HEK293 (cell line): ENCODE measurements around the gene ZFTA.

Source experiments
- CTCF ChIA-PET: fragments of 350-600 bp; formaldehyde crosslinking; extraction: SDS; loops from one replicate; lab custom pipeline; 2021; ENCODE audit warnings: antibody characterized with exemption; lab: Yijun Ruan, JAX
- POLR2A ChIA-PET: fragments of 300-600 bp; formaldehyde crosslinking; extraction: SDS; loops from one replicate; lab custom pipeline; 2020; ENCODE audit warnings: antibody characterized with exemption, inconsistent platforms; lab: Yijun Ruan, JAX
- H3K27ac ChIP-seq: fragments of 200-500 bp; sonication (Bioruptor generic); 2 replicates; pipeline ENCODE4 v1.5.1; 2014; ENCODE audit warnings: low read depth, low read length, control low read depth, inconsistent platforms; ENCODE audit errors: extremely low read depth
- H3K36me3 ChIP-seq, 2 experiments: fragments of 200-500 bp in 1 of 2; sonication (Bioruptor generic) in 1 of 2; 1 replicate in 1 of 2; 2 replicates in 1 of 2; pipeline ENCODE4 v1.5.1; 2014 to 2017; ENCODE audit warnings: inconsistent platforms in 2 of 2, low read length in 2 of 2; ENCODE audit not compliant: control insufficient read depth in 2 of 2, insufficient read depth in 1 of 2
- H3K4me1 ChIP-seq: fragments of 200-500 bp; sonication (Bioruptor generic); 2 replicates; pipeline ENCODE4 v1.5.1; 2014; ENCODE audit warnings: mild to moderate bottlenecking, low read length, inconsistent platforms; ENCODE audit not compliant: control insufficient read depth, insufficient read depth
- H3K4me3 ChIP-seq: 2 replicates; pipeline ENCODE4 v1.5.1; 2011; ENCODE audit warnings: low read depth, mild to moderate bottlenecking, control low read depth, low read length, moderate library complexity
- H3K9me3 ChIP-seq: fragments of 200-500 bp; sonication (Bioruptor generic); 2 replicates; pipeline ENCODE4 v1.5.1; 2014; ENCODE audit warnings: low read depth, low read length, inconsistent platforms; ENCODE audit not compliant: control insufficient read depth, insufficient read depth
- BCL11A ChIP-seq: fragments of 450-650 bp; formaldehyde crosslinking; IDR thresholded peaks from 2 replicates; pipeline ENCODE4 v1.5.1; 2016; ENCODE audit warnings: low read depth, missing biosample characterization, missing genetic modification characterization
- BCL11B ChIP-seq: fragments of 450-650 bp; formaldehyde crosslinking; IDR thresholded peaks from 2 replicates; pipeline ENCODE4 v1.5.1; 2016; ENCODE audit warnings: low read depth, missing biosample characterization, missing genetic modification characterization
- IKZF3 ChIP-seq: fragments of 450-650 bp; IDR thresholded peaks from 2 replicates; pipeline ENCODE4 v1.5.0; 2018; ENCODE audit warnings: missing biosample characterization, mild to moderate bottlenecking, missing genetic modification characterization, moderate library complexity
- KLF1 ChIP-seq: fragments of 450-650 bp; formaldehyde crosslinking; IDR thresholded peaks from 2 replicates; pipeline ENCODE4 v1.5.1; 2016; ENCODE audit warnings: missing biosample characterization, missing genetic modification characterization
- MZF1 ChIP-seq: fragments of 450-650 bp; formaldehyde crosslinking; IDR thresholded peaks from 2 replicates; pipeline ENCODE4 v1.5.1; 2017; ENCODE audit warnings: missing biosample characterization, missing genetic modification characterization, borderline replicate concordance
- SP7 ChIP-seq: fragments of 450-650 bp; formaldehyde crosslinking; IDR thresholded peaks from 2 replicates; pipeline ENCODE4 v1.5.1; 2016; ENCODE audit warnings: missing biosample characterization, missing genetic modification characterization
- ZBTB11 ChIP-seq: fragments of 450-650 bp; formaldehyde crosslinking; conservative IDR thresholded peaks from 2 replicates; pipeline ENCODE4 v1.5.1; 2016; ENCODE audit warnings: low read depth, missing biosample characterization, missing genetic modification characterization
- ZBTB49 ChIP-seq: fragments of 450-650 bp; formaldehyde crosslinking; IDR thresholded peaks from 2 replicates; pipeline ENCODE4 v1.5.1; 2016; ENCODE audit warnings: missing biosample characterization, missing genetic modification characterization, low read depth
- ZBTB6 ChIP-seq: fragments of 450-650 bp; formaldehyde crosslinking; IDR thresholded peaks from 2 replicates; pipeline ENCODE4 v1.5.1; 2017; ENCODE audit warnings: missing biosample characterization, missing genetic modification characterization
- ZBTB7A ChIP-seq: fragments of 450-650 bp; formaldehyde crosslinking; IDR thresholded peaks from 2 replicates; pipeline ENCODE4 v1.5.1; 2016; ENCODE audit warnings: low read depth, missing biosample characterization, missing genetic modification characterization
- ZNF112 ChIP-seq: fragments of 450-650 bp; formaldehyde crosslinking; IDR thresholded peaks from 2 replicates; pipeline ENCODE4 v1.5.0; 2017; ENCODE audit warnings: missing biosample characterization, missing genetic modification characterization
- ZNF121 ChIP-seq: fragments of 450-650 bp; formaldehyde crosslinking; IDR thresholded peaks from 2 replicates; pipeline ENCODE4 v1.5.1; 2016; ENCODE audit warnings: missing biosample characterization, missing genetic modification characterization
- ZNF132 ChIP-seq: fragments of 450-650 bp; formaldehyde crosslinking; IDR thresholded peaks from 2 replicates; pipeline ENCODE4 v1.5.1; 2017; ENCODE audit warnings: missing biosample characterization, missing genetic modification characterization, borderline replicate concordance
- ZNF146 ChIP-seq: fragments of 450-650 bp; formaldehyde crosslinking; IDR thresholded peaks from 2 replicates; pipeline ENCODE4 v1.5.1; 2016; ENCODE audit warnings: missing biosample characterization, missing genetic modification characterization
- ZNF155 ChIP-seq: fragments of 450-650 bp; formaldehyde crosslinking; IDR thresholded peaks from 2 replicates; pipeline ENCODE4 v1.5.1; 2016; ENCODE audit warnings: missing biosample characterization, missing genetic modification characterization
- ZNF174 ChIP-seq: fragments of 450-650 bp; formaldehyde crosslinking; IDR thresholded peaks from 2 replicates; pipeline ENCODE4 v1.5.0; 2017; ENCODE audit warnings: missing biosample characterization, mild to moderate bottlenecking, missing genetic modification characterization
- ZNF214 ChIP-seq: fragments of 450-650 bp; formaldehyde crosslinking; IDR thresholded peaks from 2 replicates; pipeline ENCODE4 v1.5.1; 2017; ENCODE audit warnings: missing biosample characterization, mild to moderate bottlenecking, missing genetic modification characterization, borderline replicate concordance
- ZNF292 ChIP-seq: fragments of 450-650 bp; formaldehyde crosslinking; IDR thresholded peaks from 2 replicates; pipeline ENCODE4 v1.5.1; 2016; ENCODE audit warnings: low read depth, missing biosample characterization, missing genetic modification characterization, borderline replicate concordance
- ZNF311 ChIP-seq: fragments of 450-650 bp; formaldehyde crosslinking; IDR thresholded peaks from 2 replicates; pipeline ENCODE4 v1.5.1; 2017; ENCODE audit warnings: missing biosample characterization, missing genetic modification characterization, borderline replicate concordance
- ZNF37A ChIP-seq: fragments of 450-650 bp; IDR thresholded peaks from 2 replicates; pipeline ENCODE4 v1.5.1; 2018; ENCODE audit warnings: missing biosample characterization, missing genetic modification characterization
- ZNF48 ChIP-seq: fragments of 450-650 bp; formaldehyde crosslinking; IDR thresholded peaks from 2 replicates; pipeline ENCODE4 v1.5.1; 2016; ENCODE audit warnings: missing biosample characterization, missing genetic modification characterization
- ZNF521 ChIP-seq: fragments of 450-650 bp; formaldehyde crosslinking; IDR thresholded peaks from 2 replicates; pipeline ENCODE4 v1.5.1; 2017; ENCODE audit warnings: missing biosample characterization, mild to moderate bottlenecking, missing genetic modification characterization
- ZNF561 ChIP-seq: fragments of 450-650 bp; IDR thresholded peaks from 2 replicates; pipeline ENCODE4 v1.5.1; 2018; ENCODE audit warnings: missing biosample characterization, missing genetic modification characterization, borderline replicate concordance
- ZNF610 ChIP-seq: fragments of 450-650 bp; formaldehyde crosslinking; IDR thresholded peaks from 2 replicates; pipeline ENCODE4 v1.5.1; 2016; ENCODE audit warnings: missing biosample characterization, missing genetic modification characterization, borderline replicate concordance
- ZNF629 ChIP-seq: fragments of 450-650 bp; formaldehyde crosslinking; IDR thresholded peaks from 2 replicates; pipeline ENCODE4 v1.5.1; 2017; ENCODE audit warnings: missing biosample characterization, missing genetic modification characterization
- ZNF670 ChIP-seq: fragments of 450-650 bp; formaldehyde crosslinking; IDR thresholded peaks from 2 replicates; pipeline ENCODE4 v1.5.1; 2016; ENCODE audit warnings: missing biosample characterization, missing genetic modification characterization, low read depth
- ZNF707 ChIP-seq: fragments of 450-650 bp; formaldehyde crosslinking; IDR thresholded peaks from 2 replicates; pipeline ENCODE4 v1.5.1; 2016; ENCODE audit warnings: missing biosample characterization, missing genetic modification characterization
- ZNF776 ChIP-seq: fragments of 450-650 bp; formaldehyde crosslinking; IDR thresholded peaks from 2 replicates; pipeline ENCODE4 v1.5.0; 2017; ENCODE audit warnings: missing biosample characterization, missing genetic modification characterization, borderline replicate concordance
- ZSCAN16 ChIP-seq: fragments of 450-650 bp; formaldehyde crosslinking; IDR thresholded peaks from 2 replicates; pipeline ENCODE4 v1.5.1; 2016; ENCODE audit warnings: missing biosample characterization, missing genetic modification characterization

The ZFTA gene

DNA sequence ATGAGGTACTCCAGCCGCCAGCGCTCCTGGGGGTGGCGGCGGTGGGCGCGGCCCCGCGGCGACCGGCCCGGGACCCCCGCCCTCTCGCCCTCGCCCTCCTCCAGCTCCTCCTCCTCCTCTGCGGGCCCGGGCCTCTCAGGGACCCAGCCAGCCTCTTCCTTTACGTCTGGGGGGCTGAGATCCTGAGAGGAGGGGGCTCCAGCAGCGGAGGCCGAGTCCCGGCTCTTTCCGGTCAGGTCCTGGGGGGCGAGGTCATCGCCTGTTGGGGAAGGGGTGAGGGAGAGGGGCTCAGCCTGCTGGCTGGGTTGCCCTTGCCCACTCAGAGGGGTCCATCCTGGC is 4.3 kb downstream of the ZFTA start:
- no peaks in the 10 kb centered on the region for H3K4me1 ChIP-seq
- TF ChIP-seq ZBTB7A (tag by site-specific recombination), result no peak
- TF ChIP-seq ZNF776 (tag by site-specific recombination), result no peak
- no peak for TF ChIP-seq ZBTB6 (tag by site-specific recombination)
- no peak for TF ChIP-seq ZNF174 (tag by site-specific recombination)
- no peak for TF ChIP-seq ZNF48
- no peak for TF ChIP-seq ZNF292 (tag by site-specific recombination)
- TF ChIP-seq ZNF155, result no peak
- no peak for TF ChIP-seq ZNF561 (tag by site-specific recombination)
- TF ChIP-seq ZNF132 (tag by site-specific recombination), result no peak
- no peak for TF ChIP-seq ZNF121 (tag by site-specific recombination)
- no peak for TF ChIP-seq MZF1 (tag by site-specific recombination)
- TF ChIP-seq ZNF629 (tag by site-specific recombination), result no peak
- TF ChIP-seq ZNF311 (tag by site-specific recombination), result no peak
- no peak for TF ChIP-seq ZNF670 (tag by site-specific recombination)
- no peak for TF ChIP-seq ZNF707 (tag by site-specific recombination)
- TF ChIP-seq ZNF214 (tag by site-specific recombination), result no peak
- TF ChIP-seq KLF1, result no peak
- no peak for TF ChIP-seq IKZF3
- TF ChIP-seq ZNF146 (tag by site-specific recombination), result no peak
- H3K9me3 ChIP-seq, result no peaks in the 10 kb centered on the region
- peaks cover 0 to 48% of the 10 kb centered on the region in 2 experiments; a peak in 1 of 3 replicates for H3K36me3 ChIP-seq
- no peak overlapping the region for H3K27ac ChIP-seq
- ChIA-PET CTCF (no interaction called here), POLR2A (interaction anchor here (1.1 kb wide), 1 partner anchor 50 kb away, joined by 3 read pairs; no protein-coding TSS in a partner anchor)
- H3K4me3 ChIP-seq, result no peak overlapping the region

GRCh38 chr11:63763496-63764339 is 4.9 kb downstream of the ZFTA start:
- POLR2A ChIA-PET, result interaction anchor here (1.1 kb wide), 1 partner anchor 50 kb away, joined by 3 read pairs; no protein-coding TSS in a partner anchor
- no peak overlapping the region for H3K4me3 ChIP-seq
- TF ChIP-seq SP7 (tag by site-specific recombination) (no peak), ZNF112 (no peak), ZBTB49 (tag by site-specific recombination) (no peak), BCL11B (tag by site-specific recombination) (no peak), ZSCAN16 (tag by site-specific recombination) (no peak), ZNF146 (tag by site-specific recombination) (no peak), ZNF37A (tag by site-specific recombination) (no peak), BCL11A (tag by site-specific recombination) (no peak), ZNF174 (tag by site-specific recombination) (no peak), ZNF610 (tag by site-specific recombination) (no peak), ZBTB11 (tag by site-specific recombination) (no peak), ZNF521 (tag by site-specific recombination) (no peak)

More at GRCh38 chr11:63763496-63764339, 4.9 kb downstream of the ZFTA start:
- H3K4me1 ChIP-seq, result no peaks in the 10 kb centered on the region
- CTCF ChIA-PET, result no interaction called here
- peaks cover 0 to 52% of the 10 kb centered on the region in 2 experiments; a peak in 1 of 3 replicates for H3K36me3 ChIP-seq
- H3K9me3 ChIP-seq, result no peaks in the 10 kb centered on the region
- H3K27ac ChIP-seq, result no peak overlapping the region
